Endothelial cell of umbilical vein (primary cell): ENCODE data around the gene VCAN. TPM values are rescaled to one million over a fixed set of nuclear protein-coding genes. Genes with fewer than 3 reads are reported as not detected.

Source experiments
- BruUV-seq: library from RNA; stranded (reverse); fragments of 400-500 nt; replicated peaks from 2 replicates; lab custom pipeline; 2021; lab: Mats Ljungman, UMichigan
- CTCF ChIA-PET: fragments of 300-600, 350-600 bp; sonication (Branson Sonifier 250); formaldehyde crosslinking; loops from one replicate; lab custom pipeline; 2021; ENCODE audit warnings: antibody characterized with exemption, inconsistent platforms; lab: Charles Lee
- POLR2A ChIA-PET: fragments of 300-600, 350-600 bp; sonication (Branson Sonifier 250); formaldehyde crosslinking; loops from one replicate; lab custom pipeline; 2021; ENCODE audit warnings: antibody characterized with exemption, inconsistent platforms; lab: Charles Lee
- DNase-seq: peaks from one replicate; pipeline ENCODE4 v3.0.0-alpha.2; 2011; ENCODE audit warnings: low read depth, low spot score
- FAIRE-seq: peaks from 2 replicates; lab custom pipeline; 2011; peaks lifted over from hg19 to GRCh38; lab: Jason Lieb, UNC
- H2AFZ ChIP-seq: 2 replicates; pipeline ENCODE4 v1.6.0; 2012; ENCODE audit warnings: low read depth, low read length, control low read depth, inconsistent platforms
- H3K27ac ChIP-seq: 2 replicates; pipeline ENCODE4 v1.5.1; 2011; ENCODE audit warnings: low read depth, mild to moderate bottlenecking, control low read depth, low read length, moderate library complexity; ENCODE audit not compliant: insufficient read depth
- H3K27me3 ChIP-seq, 2 experiments: 2 replicates each; pipeline versions ENCODE4 v1.6.0 to v1.6.1; 2011; ENCODE audit warnings: low read length in 2 of 2, mixed read lengths in 1 of 2; ENCODE audit not compliant: control insufficient read depth in 2 of 2, insufficient read depth in 2 of 2
- H3K36me3 ChIP-seq, 2 experiments: 2 replicates in 1 of 2; 3 replicates in 1 of 2; pipeline ENCODE4 v1.5.1; 2011; ENCODE audit warnings: low read length in 2 of 2, mild to moderate bottlenecking in 1 of 2, moderate library complexity in 1 of 2; ENCODE audit not compliant: control insufficient read depth in 2 of 2, insufficient read depth in 2 of 2; ENCODE audit errors: extremely low read depth in 1 of 2
- H3K4me1 ChIP-seq: 3 replicates; pipeline ENCODE4 v1.5.1; 2011; ENCODE audit warnings: mild to moderate bottlenecking, low read length; ENCODE audit not compliant: control insufficient read depth, insufficient read depth; ENCODE audit errors: extremely low read depth
- H3K4me2 ChIP-seq: 2 replicates; pipeline ENCODE4 v1.6.1; 2011; ENCODE audit warnings: low read length, control low read depth, mixed read lengths; ENCODE audit not compliant: insufficient read depth
- H3K4me3 ChIP-seq, 3 experiments: fragments of 200-600 bp in 1 of 3; sonication (generic), shearing (Covaris generic) in 1 of 3; replicated peaks in 1 of 3; 2 replicates each; pipeline ENCODE4 v1.5.1; 2011 to 2016; ENCODE audit warnings: control low read depth in 3 of 3, low read length in 3 of 3, mild to moderate bottlenecking in 2 of 3, inconsistent platforms in 1 of 3, low read depth in 1 of 3, moderate library complexity in 1 of 3; ENCODE audit not compliant: insufficient read depth in 1 of 3
- H3K79me2 ChIP-seq: 2 replicates; pipeline ENCODE4 v1.6.0; 2012; ENCODE audit warnings: low read length, inconsistent platforms; ENCODE audit not compliant: control insufficient read depth, insufficient read depth
- H3K9ac ChIP-seq: replicated peaks from 2 replicates; pipeline ENCODE3; 2011; ENCODE audit warnings: low read length, control low read depth; ENCODE audit not compliant: insufficient read depth; ENCODE audit errors: extremely low read depth
- H3K9me1 ChIP-seq: replicated peaks from 3 replicates; pipeline ENCODE4 v1.6.0; 2011; ENCODE audit warnings: mild to moderate bottlenecking, low read length; ENCODE audit not compliant: control insufficient read depth, insufficient read depth; ENCODE audit errors: extremely low read depth
- H3K9me3 ChIP-seq: replicated peaks from 2 replicates; pipeline ENCODE4 v1.5.1; 2012; ENCODE audit warnings: low read length, inconsistent platforms; ENCODE audit not compliant: control insufficient read depth, insufficient read depth
- H4K20me1 ChIP-seq: replicated peaks from 2 replicates; pipeline ENCODE3; 2011; ENCODE audit warnings: mild to moderate bottlenecking, low read length; ENCODE audit not compliant: control insufficient read depth, insufficient read depth; ENCODE audit errors: extremely low read depth
- EZH2 ChIP-seq: IDR thresholded peaks from 2 replicates; pipeline ENCODE4 v1.6.1; 2012; ENCODE audit warnings: borderline replicate concordance, low read depth, mild to moderate bottlenecking, moderate library complexity, low read length, inconsistent platforms; ENCODE audit not compliant: severe bottlenecking
- FOS ChIP-seq: IDR thresholded peaks from 2 replicates; pipeline ENCODE4 v1.6.1; 2011; ENCODE audit warnings: mild to moderate bottlenecking, low read length, moderate library complexity, borderline replicate concordance; ENCODE audit not compliant: insufficient read depth
- GATA2 ChIP-seq: IDR thresholded peaks from 2 replicates; pipeline ENCODE4 v1.7.0; 2011; ENCODE audit warnings: low read depth, mild to moderate bottlenecking, moderate library complexity, mixed read lengths, low read length; ENCODE audit not compliant: insufficient read length, insufficient read depth
- JUN ChIP-seq: IDR thresholded peaks from 2 replicates; pipeline ENCODE4 v1.6.1; 2011; ENCODE audit warnings: borderline replicate concordance, low read depth; ENCODE audit not compliant: insufficient read length, insufficient read depth
- MYC ChIP-seq: IDR thresholded peaks from one replicate; pipeline ENCODE4 v1.6.1; 2011; ENCODE audit warnings: mild to moderate bottlenecking, low read depth, low read length
- POLR2AphosphoS5 ChIP-seq: IDR thresholded peaks from 2 replicates; pipeline ENCODE4 v1.6.1; 2012; ENCODE audit warnings: low read depth, mild to moderate bottlenecking, control low read depth, low read length, moderate library complexity; ENCODE audit not compliant: insufficient read depth
- dilution Hi-C: fragments of 300-500 bp; cut with MboI; formaldehyde crosslinking; loops from one replicate; pipeline ENCODE4 v1.15.0; 2019; ENCODE audit warnings: low sequenced_read_pairs; ENCODE audit not compliant: extremely low pct_ligation_motif_present
- intact Hi-C: fragments of 100-400 bp; cut with micrococcal nuclease; formaldehyde crosslinking; loops from one replicate; pipeline ENCODE4 v1.10.0; 2022
- polyA plus RNA-seq, 4 experiments: library from polyadenylated mRNA; depleted of rRNA in 3 of 4; stranded (reverse) in 3 of 4; unstranded in 1 of 4; fragments of >200 nt; gene quantifications; 2 replicates each; pipeline versions ENCODE4 v1.2.1 to v1.2.3, GENCODE V29; 2011 to 2012; ENCODE audit warnings: missing spikeins in 1 of 4
- total RNA-seq: library from RNA; stranded (reverse); gene quantifications from 2 replicates; pipeline ENCODE4 v1.2.3, GENCODE V29; 2021
- TF ChIP-seq, protein P1 (sequence below): IDR thresholded peaks from 2 replicates; pipeline ENCODE4 v1.6.1; 2011; ENCODE audit not compliant: insufficient read depth, insufficient read length
- TF ChIP-seq, protein P2 (sequence below), 2 donors: IDR thresholded peaks; 1 replicate in 1 of 2; 2 replicates in 1 of 2; pipeline ENCODE4 v1.5.1; 2011; ENCODE audit warnings: low read length in 2 of 2, mild to moderate bottlenecking in 2 of 2, moderate library complexity in 2 of 2, control low read depth in 1 of 2, inconsistent platforms in 1 of 2, low read depth in 1 of 2; ENCODE audit not compliant: insufficient read depth in 1 of 2; ENCODE audit errors: extremely low read depth in 1 of 2

The VCAN gene
- total and polyA plus RNA-seq, 2 donors (not counting 3 experiments of a cell fraction or from before 2014, with no cell fraction given): 0.35 to 1.2 TPM

- dilution Hi-C loops: no loop called here
- H3K4me3 ChIP-seq: no peak overlapping the region
- no peaks in the 10 kb centered on the region for H4K20me1 ChIP-seq
- H3K36me3 ChIP-seq: no peaks in the 10 kb centered on the region
- TF ChIP-seq EZH2: no peak
- no peak for TF ChIP-seq MYC
- TF ChIP-seq GATA2: peak; percentile 67
- TF ChIP-seq, protein P1, sequence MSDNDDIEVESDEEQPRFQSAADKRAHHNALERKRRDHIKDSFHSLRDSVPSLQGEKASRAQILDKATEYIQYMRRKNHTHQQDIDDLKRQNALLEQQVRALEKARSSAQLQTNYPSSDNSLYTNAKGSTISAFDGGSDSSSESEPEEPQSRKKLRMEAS: no peak
- TF ChIP-seq POLR2AphosphoS5: peak; percentile 48
- TF ChIP-seq FOS: no peak
- TF ChIP-seq JUN: no peak
- TF ChIP-seq, protein P2, sequence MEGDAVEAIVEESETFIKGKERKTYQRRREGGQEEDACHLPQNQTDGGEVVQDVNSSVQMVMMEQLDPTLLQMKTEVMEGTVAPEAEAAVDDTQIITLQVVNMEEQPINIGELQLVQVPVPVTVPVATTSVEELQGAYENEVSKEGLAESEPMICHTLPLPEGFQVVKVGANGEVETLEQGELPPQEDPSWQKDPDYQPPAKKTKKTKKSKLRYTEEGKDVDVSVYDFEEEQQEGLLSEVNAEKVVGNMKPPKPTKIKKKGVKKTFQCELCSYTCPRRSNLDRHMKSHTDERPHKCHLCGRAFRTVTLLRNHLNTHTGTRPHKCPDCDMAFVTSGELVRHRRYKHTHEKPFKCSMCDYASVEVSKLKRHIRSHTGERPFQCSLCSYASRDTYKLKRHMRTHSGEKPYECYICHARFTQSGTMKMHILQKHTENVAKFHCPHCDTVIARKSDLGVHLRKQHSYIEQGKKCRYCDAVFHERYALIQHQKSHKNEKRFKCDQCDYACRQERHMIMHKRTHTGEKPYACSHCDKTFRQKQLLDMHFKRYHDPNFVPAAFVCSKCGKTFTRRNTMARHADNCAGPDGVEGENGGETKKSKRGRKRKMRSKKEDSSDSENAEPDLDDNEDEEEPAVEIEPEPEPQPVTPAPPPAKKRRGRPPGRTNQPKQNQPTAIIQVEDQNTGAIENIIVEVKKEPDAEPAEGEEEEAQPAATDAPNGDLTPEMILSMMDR (IDR thresholded peaks at IDR 0.05; ENCODE audit: extremely low read depth in 1 of 2, insufficient read depth in 1 of 2, low read depth in 1 of 2, low read length in 2 of 2): no peak
- peaks cover 4% of the 10 kb centered on the region for H3K4me1 ChIP-seq
- no peak overlapping the region for H2AFZ ChIP-seq
- peaks cover 0 to 5% of the 10 kb centered on the region in 2 experiments for H3K27me3 ChIP-seq
- intact Hi-C loops: no loop called here
- H3K9ac ChIP-seq: no peak overlapping the region
- H3K4me2 ChIP-seq: peak overlapping the region; percentile 16
- H3K9me1 ChIP-seq: no peaks in the 10 kb centered on the region
- H3K27ac ChIP-seq: no peak overlapping the region
- ChIA-PET CTCF (interaction anchor here (1.0 to 1.4 kb wide), 5 partner anchors 9 to 1216 kb away, joined by 3 to 5 read pairs (median 3); no protein-coding TSS in a partner anchor), POLR2A (no interaction called here)
- H3K9me3 ChIP-seq: no peaks in the 10 kb centered on the region
- DNase-seq: peak; percentile 24
- no TSS peak for BruUV-seq
- no peaks in the 10 kb centered on the region for H3K79me2 ChIP-seq
- no peak for FAIRE-seq
These were observed 96.6 kb downstream of the VCAN start for GRCh38 chr5:83568186-83568585.
